Large intestine (tissue), 3 donors: ENCODE results near the gene FMNL3. TPM values are rescaled to one million over a fixed set of nuclear protein-coding genes. Genes with fewer than 3 reads are reported as not detected.
"Not testable (repeated sequence)": the region's sequence is repeated elsewhere in the genome, so short reads cannot be mapped to it uniquely, and the experiment has no call there.

Experiments used
- DNase-seq, 2 donors: peaks; one replicate each; pipeline versions ENCODE4 v3.0.0 to v3.0.0-alpha.2; 2013
- H3K27ac ChIP-seq: one replicate; pipeline ENCODE4 v1.5.1; 2013; ENCODE audit warnings: low read length
- H3K27me3 ChIP-seq: 2 replicates; pipeline ENCODE4 v1.6.1; 2013; ENCODE audit warnings: low read length; ENCODE audit not compliant: control insufficient read depth, insufficient read depth
- H3K36me3 ChIP-seq: 2 replicates; pipeline ENCODE4 v1.6.1; 2013; ENCODE audit warnings: low read length; ENCODE audit not compliant: control insufficient read depth, insufficient read depth
- H3K4me1 ChIP-seq: one replicate; pipeline ENCODE4 v1.6.1; 2013; ENCODE audit warnings: low read length; ENCODE audit not compliant: control insufficient read depth, insufficient read depth
- H3K4me3 ChIP-seq: one replicate; pipeline ENCODE4 v1.5.1; 2013; ENCODE audit warnings: low read length
- H3K9me3 ChIP-seq: one replicate; pipeline ENCODE4 v1.6.1; 2013; ENCODE audit warnings: mild to moderate bottlenecking, low read depth, low read length, moderate library complexity; ENCODE audit not compliant: control insufficient read depth
- WGBS: methylation state at CpG from one replicate; pipeline ENCODE4 v1.1.5; 2013; ENCODE audit warnings: low lambda C conversion rate; ENCODE audit not compliant: insufficient coverage; 5-methylcytosine and 5-hydroxymethylcytosine counted together
- polyA plus RNA-seq: library from polyadenylated mRNA; unstranded; fragments of 120-200 nt; gene quantifications from one replicate; pipeline ENCODE4 v1.2.1, GENCODE V29; 2013

FMNL3 gene
- polyA plus RNA-seq, 1 donor: 10.2 TPM

DNA sequence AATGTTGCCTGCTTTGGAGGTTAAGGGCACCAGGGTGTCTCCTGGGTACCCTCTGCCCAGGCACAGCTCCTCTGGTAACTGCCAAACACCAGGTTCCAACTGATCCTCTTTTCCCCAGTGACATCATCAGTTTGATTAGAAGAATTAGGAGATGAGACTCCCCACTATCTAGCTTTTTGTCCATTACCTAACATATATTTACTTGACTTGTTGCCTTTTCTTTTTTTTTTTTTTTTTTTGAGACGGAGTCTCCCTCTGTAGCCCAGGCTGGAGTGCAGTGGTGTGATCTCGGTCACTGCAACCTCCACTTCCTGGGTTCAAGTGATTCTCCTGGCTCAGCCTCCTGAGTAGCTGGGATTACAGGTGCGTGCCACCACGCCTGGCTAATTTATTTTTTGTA is 101.7 kb downstream of the FMNL3 start, which contains the start of gene FAM186B:
Gene FAM186B (minus strand): TSS at position 101 of the 400 bp plus-strand sequence. CDS start 162 bp downstream, outside the sequence.
- H3K27me3 ChIP-seq, H3K27ac ChIP-seq, H3K36me3 ChIP-seq, H3K9me3 ChIP-seq, H3K4me1 ChIP-seq, DNase-seq, H3K4me3 ChIP-seq: not testable (repeated sequence)
- no CpG with 5 or more reads among the region's 4 CpGs for WGBS

DNA sequence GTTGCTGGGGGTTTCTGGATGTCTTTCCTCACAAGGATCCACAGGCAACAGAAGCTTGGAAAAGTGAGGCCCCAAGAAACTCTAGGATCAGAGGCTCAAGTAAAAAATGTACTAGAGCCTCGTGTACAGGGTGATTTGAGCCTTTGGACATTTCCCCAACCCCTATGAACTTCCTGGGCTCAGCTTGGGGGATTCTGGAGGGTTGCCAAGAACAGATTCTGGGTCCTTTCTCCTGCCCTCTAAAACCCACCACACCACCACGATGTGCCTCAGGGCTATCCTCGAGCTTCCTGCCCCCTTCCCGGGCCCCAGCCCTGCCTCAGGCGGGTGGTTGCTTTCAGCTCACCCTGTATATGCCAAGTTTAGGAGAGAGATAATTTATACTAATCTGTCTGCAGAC is 102.3 kb downstream of the FMNL3 start:
- Histone ChIP-seq H3K27me3 (no peaks in the 10 kb centered on the region), H3K4me1 (no peaks in the 10 kb centered on the region), H3K36me3 (no peaks in the 10 kb centered on the region), H3K9me3 (peaks cover 4% of the 10 kb centered on the region), H3K27ac (no peak overlapping the region), H3K4me3 (no peak overlapping the region)
- no CpG with 5 or more reads among the region's 5 CpGs for WGBS
- DNase-seq: no peak

DNA sequence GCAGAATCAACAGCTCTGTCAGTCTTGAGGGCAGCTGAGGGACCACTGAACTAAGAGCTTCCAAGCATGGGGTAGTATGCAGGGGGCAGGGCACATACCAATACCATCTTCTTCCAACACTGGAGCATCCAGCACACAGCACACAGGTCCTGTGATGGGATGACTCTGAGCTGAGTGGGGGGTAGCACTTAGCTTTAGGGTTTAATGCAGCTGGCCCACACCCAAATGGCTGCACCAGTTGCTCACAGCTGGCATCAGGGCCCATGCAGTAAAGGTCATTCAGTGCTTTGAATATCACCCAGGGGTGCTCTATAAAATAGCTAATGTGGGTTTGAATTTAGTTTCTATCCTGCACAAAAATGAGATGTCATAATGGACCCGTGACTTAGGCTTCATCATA is 103.5 kb downstream of the FMNL3 start:
- H3K4me1 ChIP-seq: no peaks in the 10 kb centered on the region
- DNase-seq: no peak
- no CpG with 5 or more reads among the region's 1 CpG for WGBS
- H3K36me3 ChIP-seq: no peaks in the 10 kb centered on the region
- H3K9me3 ChIP-seq: no peaks in the 10 kb centered on the region
- H3K27ac ChIP-seq: no peak overlapping the region
- H3K4me3 ChIP-seq: no peak overlapping the region
- H3K27me3 ChIP-seq: no peaks in the 10 kb centered on the region

DNA sequence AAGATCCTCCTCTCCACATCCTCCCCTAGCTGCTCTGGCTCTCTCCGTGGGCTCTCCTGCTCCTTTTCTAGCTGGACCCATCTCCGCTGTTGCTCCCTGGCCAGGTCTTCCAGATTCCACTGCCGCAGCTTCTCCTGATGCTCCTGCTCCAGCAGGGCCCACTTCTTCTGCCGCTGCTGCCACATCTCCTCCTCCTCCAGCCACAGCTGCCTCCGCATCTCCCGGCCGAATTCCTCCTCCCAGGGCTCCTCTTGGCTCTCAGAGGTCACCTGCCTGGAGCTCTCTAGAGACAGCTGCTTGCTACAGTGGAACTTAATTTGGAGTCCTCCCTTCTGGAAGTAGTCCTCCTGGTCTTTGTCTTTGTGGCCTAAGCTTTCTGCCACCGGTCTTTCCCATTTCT is 107.2 kb downstream of the FMNL3 start:
- Histone ChIP-seq H3K9me3 (no peaks in the 10 kb centered on the region), H3K36me3 (no peaks in the 10 kb centered on the region), H3K27ac (no peak overlapping the region), H3K4me1 (no peaks in the 10 kb centered on the region), H3K4me3 (no peak overlapping the region), H3K27me3 (no peaks in the 10 kb centered on the region)
- no peak for DNase-seq
- 94% methylated on average over 3 of the region's 8 CpGs for WGBS

GRCh38 chr12:49598527-49598926 is 108.7 kb downstream of the FMNL3 start:
- no peak for DNase-seq
- H3K27me3 ChIP-seq: no peaks in the 10 kb centered on the region
- H3K9me3 ChIP-seq: no peaks in the 10 kb centered on the region
- no peaks in the 10 kb centered on the region for H3K36me3 ChIP-seq
- no peak overlapping the region for H3K4me3 ChIP-seq
- no peaks in the 10 kb centered on the region for H3K4me1 ChIP-seq
- WGBS: no CpG with 5 or more reads among the region's 10 CpGs
- no peak overlapping the region for H3K27ac ChIP-seq

GRCh38 chr12:49588721-49589516 is 118.3 kb downstream of the FMNL3 start:
- Histone ChIP-seq H3K27ac (no peak overlapping the region), H3K9me3 (peaks cover 10% of the 10 kb centered on the region), H3K27me3 (no peaks in the 10 kb centered on the region), H3K4me1 (no peaks in the 10 kb centered on the region), H3K36me3 (peaks cover 13% of the 10 kb centered on the region), H3K4me3 (no peak overlapping the region)
- WGBS: no CpG with 5 or more reads among the region's 4 CpGs
- DNase-seq: no peak

DNA sequence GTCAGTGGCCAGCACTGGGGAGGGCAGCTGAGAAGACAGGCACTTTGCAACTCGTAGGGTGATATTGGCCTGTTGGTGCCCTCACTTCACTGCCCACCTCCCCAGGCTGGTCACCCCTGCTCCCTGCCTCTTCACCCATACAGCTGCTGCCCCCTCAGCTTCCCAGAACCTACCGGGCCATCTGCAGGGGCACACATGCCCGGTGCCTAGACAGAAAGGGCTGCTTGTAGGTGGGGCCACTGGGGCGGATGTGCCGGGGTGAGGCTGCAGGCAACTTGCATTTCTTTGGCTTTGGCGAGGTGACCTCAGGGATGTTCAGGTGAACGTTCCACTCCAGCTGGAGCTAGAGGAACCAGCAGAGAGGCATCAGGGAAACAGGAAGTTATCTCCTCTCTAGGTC is 118.9 kb downstream of the FMNL3 start:
- Histone ChIP-seq H3K4me3 (no peak overlapping the region), H3K4me1 (no peaks in the 10 kb centered on the region), H3K36me3 (peaks cover 13% of the 10 kb centered on the region), H3K27ac (no peak overlapping the region), H3K9me3 (peaks cover 10% of the 10 kb centered on the region), H3K27me3 (no peaks in the 10 kb centered on the region)
- WGBS: no CpG with 5 or more reads among the region's 7 CpGs
- no peak for DNase-seq

DNA sequence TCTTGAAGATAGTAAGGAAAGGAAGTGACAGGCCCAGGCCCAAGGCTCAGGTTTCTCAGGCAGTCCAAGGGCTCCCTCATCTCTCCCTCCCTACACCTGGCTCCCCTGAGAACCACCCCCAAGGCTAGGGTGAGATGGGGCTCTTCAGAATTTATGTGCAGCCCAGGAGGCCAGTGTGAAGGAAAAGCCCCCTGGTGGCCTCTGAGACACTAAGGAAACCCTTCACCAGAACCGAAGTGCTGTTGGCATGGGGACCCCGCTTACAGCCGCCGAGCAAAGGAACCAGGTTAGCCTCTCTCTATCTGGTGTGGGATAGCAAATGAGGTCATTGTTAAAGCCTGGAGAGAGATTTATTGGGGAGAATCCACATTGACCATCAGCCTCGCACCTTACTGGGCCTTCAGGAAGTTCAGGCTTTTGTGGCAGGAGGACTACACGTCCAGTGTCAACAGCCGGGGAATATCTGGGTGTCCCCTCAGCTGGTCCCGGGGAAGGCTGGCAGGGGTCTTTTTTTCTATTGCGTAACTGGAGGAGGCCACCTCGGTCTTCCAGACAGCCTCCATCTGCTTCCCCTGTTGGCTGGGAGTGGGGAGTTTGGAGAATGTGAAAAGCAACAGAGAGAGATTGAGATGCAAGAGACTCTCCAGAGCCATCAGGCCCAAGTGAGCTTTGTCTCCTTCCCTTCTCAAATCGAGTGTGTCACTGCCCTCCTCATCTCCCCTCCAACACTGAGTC is 119.9 kb downstream of the FMNL3 start:
- H3K4me1 ChIP-seq: no peaks in the 10 kb centered on the region
- H3K4me3 ChIP-seq: no peak overlapping the region
- no peak overlapping the region for H3K27ac ChIP-seq
- H3K27me3 ChIP-seq: no peaks in the 10 kb centered on the region
- no CpG with 5 or more reads among the region's 11 CpGs for WGBS
- no peak for DNase-seq
- H3K9me3 ChIP-seq: peaks cover 10% of the 10 kb centered on the region
- H3K36me3 ChIP-seq: peaks cover 13% of the 10 kb centered on the region

Other genes with a start within 250 kb of the FMNL3 start
- 2.2 TPM for gene KCNH3, start 168.4 kb downstream of the FMNL3 start, polyA plus RNA-seq
- 54.7 TPM for gene MCRS1, start 139.3 kb downstream of the FMNL3 start, polyA plus RNA-seq
- 0.91 TPM for gene FAM186B, start 101.8 kb downstream of the FMNL3 start, polyA plus RNA-seq
- 19.0 TPM for gene PRPF40B, start 83.8 kb downstream of the FMNL3 start, polyA plus RNA-seq
- 616 TPM for gene TMBIM6, start 34.2 kb upstream of the FMNL3 start, polyA plus RNA-seq
- 9.7 TPM for gene NCKAP5L, start 121.0 kb upstream of the FMNL3 start, polyA plus RNA-seq
- 6.1 TPM for gene BCDIN3D, start 135.7 kb upstream of the FMNL3 start, polyA plus RNA-seq
- 8.9 TPM for gene FAIM2, start 196.5 kb upstream of the FMNL3 start, polyA plus RNA-seq
- gene AQP2, start 243.3 kb upstream of the FMNL3 start, polyA plus RNA-seq: 0.01 TPM